HepG2 (cell line): ENCODE results near the gene PREX1. TPM values are rescaled to one million over a fixed set of nuclear protein-coding genes. Genes with fewer than 3 reads are reported as not detected.

Experiments
- ATAC-seq: fragments of 200-7000 bp; cut with Tn5 transposase; 3 replicates; pipeline ENCODE4 v1.9.1; 2020; ENCODE audit warnings: mild to moderate bottlenecking, moderate library complexity
- BruUV-seq: library from RNA; stranded (reverse); fragments of 400-500 nt; replicated peaks from 2 replicates; lab custom pipeline; 2021; lab: Mats Ljungman, UMichigan
- CTCF ChIA-PET: fragments of 300-600 bp; formaldehyde crosslinking; extraction: SDS; loops from one replicate; lab custom pipeline; 2021; ENCODE audit warnings: low total read pairs, inconsistent platforms, low intra/inter-chr PET ratio; lab: Yijun Ruan, JAX
- POLR2A ChIA-PET: fragments of 350-600 bp; sonication (Branson Sonifier 250); formaldehyde crosslinking; loops from one replicate; lab custom pipeline; 2020; ENCODE audit warnings: antibody characterized with exemption, inconsistent platforms; lab: Yijun Ruan, JAX
- DNase-seq: peaks from one replicate; pipeline ENCODE4 v3.0.0-alpha.2; 2015; ENCODE audit warnings: low spot score
- FAIRE-seq: peaks from 3 replicates; lab custom pipeline; 2011; peaks lifted over from hg19 to GRCh38; lab: Jason Lieb, UNC
- H2AFZ ChIP-seq: one replicate; pipeline ENCODE4 v1.6.1; 2011; ENCODE audit warnings: low read length, inconsistent platforms
- H3K27ac ChIP-seq: fragments of 300-600 bp; 3 replicates; pipeline ENCODE4 v1.8.0; 2011; ENCODE audit warnings: mixed run types, mild to moderate bottlenecking, mixed read lengths, low read length, inconsistent platforms; ENCODE audit not compliant: insufficient read depth; ENCODE audit errors: extremely low read length
- H3K27me3 ChIP-seq, 2 experiments: fragments of 200-600 bp in 1 of 2; 2 replicates in 1 of 2; 3 replicates in 1 of 2; pipeline versions ENCODE4 v1.6.0 to v1.8.0; 2011; ENCODE audit warnings: low read length in 2 of 2, mild to moderate bottlenecking in 2 of 2, moderate library complexity in 2 of 2, inconsistent platforms in 1 of 2; ENCODE audit not compliant: insufficient read depth in 2 of 2, control insufficient read depth in 1 of 2
- H3K36me3 ChIP-seq, 2 experiments: fragments of 200-600 bp in 1 of 2; replicated peaks in 1 of 2; 2 replicates in 1 of 2; 3 replicates in 1 of 2; pipeline versions ENCODE4 v1.5.1 to v1.8.0; 2011; ENCODE audit warnings: low read length in 2 of 2, inconsistent platforms in 1 of 2; ENCODE audit not compliant: insufficient read depth in 2 of 2, control insufficient read depth in 1 of 2
- H3K4me1 ChIP-seq: 2 replicates; pipeline ENCODE4 v1.5.1; 2012; ENCODE audit warnings: low read length, inconsistent platforms; ENCODE audit not compliant: insufficient read depth
- H3K4me2 ChIP-seq: 2 replicates; pipeline ENCODE4 v1.6.0; 2011; ENCODE audit warnings: low read depth, low read length, inconsistent platforms
- H3K4me3 ChIP-seq, 3 experiments: fragments of 200-600 bp in 1 of 3; sonication (generic), shearing (Covaris generic) in 1 of 3; replicated peaks in 1 of 3; 2 replicates each; pipeline ENCODE4 v1.5.1; 2011 to 2016; ENCODE audit warnings: low read length in 3 of 3, inconsistent platforms in 2 of 3, low read depth in 2 of 3, mild to moderate bottlenecking in 2 of 3, control low read depth in 1 of 3, mixed read lengths in 1 of 3; ENCODE audit not compliant: insufficient read depth in 1 of 3
- H3K79me2 ChIP-seq: one replicate; pipeline ENCODE4 v1.6.1; 2011; ENCODE audit warnings: low read length, inconsistent platforms; ENCODE audit not compliant: insufficient read depth
- H3K9ac ChIP-seq: 2 replicates; pipeline ENCODE4 v1.6.0; 2011; ENCODE audit warnings: mild to moderate bottlenecking, low read depth, low read length, inconsistent platforms; ENCODE audit not compliant: insufficient read depth
- H3K9me3 ChIP-seq: 2 replicates; pipeline ENCODE4 v1.5.1; 2012; ENCODE audit warnings: mild to moderate bottlenecking, low read length
- H4K20me1 ChIP-seq: 2 replicates; pipeline ENCODE4 v1.6.0; 2011; ENCODE audit warnings: inconsistent platforms, mild to moderate bottlenecking, low read length, moderate library complexity; ENCODE audit not compliant: insufficient read depth
- MLXIP ChIP-seq: sonication (generic); formaldehyde crosslinking; IDR thresholded peaks from 2 replicates; pipeline ENCODE4 v1.9.0; 2021; ENCODE audit warnings: missing genetic modification reagents, borderline replicate concordance
- MNT ChIP-seq: fragments of 450-650 bp; IDR thresholded peaks from 2 replicates; pipeline ENCODE4 v1.6.1; 2016
- MXD4 ChIP-seq: IDR thresholded peaks from 2 replicates; pipeline ENCODE4 v1.6.1; 2016; ENCODE audit warnings: mild to moderate bottlenecking, missing biosample characterization, missing genetic modification reagents
- NBN ChIP-seq: fragments of 450-650 bp; conservative IDR thresholded peaks from 2 replicates; pipeline ENCODE4 v1.6.1; 2017
- NFYC ChIP-seq: IDR thresholded peaks from 2 replicates; pipeline ENCODE4 v1.6.1; 2016; ENCODE audit warnings: missing genetic modification reagents, missing compliant biosample characterization
- NPAS2 ChIP-seq: sonication (generic); formaldehyde crosslinking; IDR thresholded peaks from 2 replicates; pipeline ENCODE4 v1.8.0; 2022; ENCODE audit warnings: mild to moderate bottlenecking, missing genetic modification reagents, borderline replicate concordance
- ZNF788 ChIP-seq: sonication (generic); formaldehyde crosslinking; IDR thresholded peaks from 2 replicates; pipeline ENCODE4 v1.5.0; 2020; ENCODE audit warnings: mild to moderate bottlenecking, missing genetic modification reagents, borderline replicate concordance
- WGBS: methylation state at CpG from one replicate; pipeline ENCODE4 v1.1.6; 2017; ENCODE audit warnings: low lambda C conversion rate; 5-methylcytosine and 5-hydroxymethylcytosine counted together
- in situ Hi-C: cut with HindIII; loops from 2 replicates; pipeline ENCODE4 v1.10.0; 2017; ENCODE audit warnings: low pct_unique_long_range_greater_than_20kb; ENCODE audit not compliant: extremely low pct_ligation_motif_present
- intact Hi-C: fragments of 100-400 bp; cut with micrococcal nuclease; formaldehyde crosslinking; loops from one replicate; pipeline ENCODE4 v1.10.0; 2022; ENCODE audit not compliant: unreplicated experiment
- polyA plus RNA-seq, 8 experiments: library from polyadenylated mRNA; depleted of rRNA in 3 of 8; stranded (reverse) in 7 of 8; unstranded in 1 of 8; fragments of >200 nt; fragmentation: Illumina TruSeq in 4 of 8; extraction: Trizol in 4 of 8; gene quantifications; 2 replicates each; pipeline versions ENCODE4 v1.2.1 to v1.2.3, GENCODE V29; 2011 to 2016; ENCODE audit warnings: low read depth in 4 of 8, missing spikeins in 1 of 8, mixed read lengths in 1 of 8; ENCODE audit not compliant: insufficient read depth in 1 of 8
- total RNA-seq, 5 experiments: library from RNA; depleted of rRNA; stranded (reverse); fragments of >200 nt; fragmentation: Illumina TruSeq; extraction: Trizol; gene quantifications; 2 replicates each; pipeline ENCODE4 v1.2.3, GENCODE V29; 2016; ENCODE audit warnings: low read depth in 1 of 5

PREX1 gene
- total and polyA plus RNA-seq, 2 of the 13 experiments (the other 11 are each of a cell fraction or from before 2014, with no cell fraction given): 0.02 to 0.04 TPM

- H3K9me3 ChIP-seq: no peaks in the 10 kb centered on the region
- no peak overlapping the region for H3K4me2 ChIP-seq
- no peaks in the 10 kb centered on the region for H3K4me1 ChIP-seq
- in situ Hi-C loops (no loop called here), intact Hi-C loops (no loop called here)
- H3K9ac ChIP-seq: no peak overlapping the region
- no peak overlapping the region for H3K27ac ChIP-seq
- BruUV-seq: no TSS peak
- TF ChIP-seq MLXIP (CRISPR knock-in tag) (no peak), ZNF788 (CRISPR knock-in tag) (no peak), MNT (no peak), NPAS2 (CRISPR knock-in tag) (no peak), MXD4 (CRISPR knock-in tag) (no peak), NFYC (CRISPR knock-in tag) (peak; percentile 37; the same call in 1 of the 2 replicates), NBN (no peak)
- WGBS: 0% methylated on average over 1 of the region's 1 CpG
- FAIRE-seq (no peak), DNase-seq (no peak), ATAC-seq (no peak)
- ChIA-PET CTCF (no interaction called here), POLR2A (no interaction called here)
- peaks cover 4 to 27% of the 10 kb centered on the region in 2 experiments; a peak in 2 of 5 replicates for H3K27me3 ChIP-seq
- no peak overlapping the region for H2AFZ ChIP-seq
- H3K4me3 ChIP-seq: no peak overlapping the region
- H3K36me3 ChIP-seq: no peaks in the 10 kb centered on the region
- H4K20me1 ChIP-seq: no peaks in the 10 kb centered on the region
- H3K79me2 ChIP-seq: no peaks in the 10 kb centered on the region
These were observed 253.4 kb downstream of the PREX1 start for GRCh38 chr20:48574383-48574782.

Other genes with a start within 250 kb of the PREX1 start
- 60.8 and 89.4 TPM in 2 replicates for gene ARFGEF2, start 93.7 kb upstream of the PREX1 start, total RNA-seq (2016; rRNA removed; fragmentation: Illumina TruSeq; extraction: Trizol)
- gene ARFGEF2, start 93.7 kb upstream of the PREX1 start, polyA plus RNA-seq (2011; rRNA removed): 44.0 and 44.6 TPM in 2 replicates
- 258 and 449 TPM in 2 replicates for gene CSE1L, start 218.3 kb upstream of the PREX1 start, total RNA-seq (2016; rRNA removed; fragmentation: Illumina TruSeq; extraction: Trizol)
- gene CSE1L, start 218.3 kb upstream of the PREX1 start, polyA plus RNA-seq (2011; rRNA removed): 37.1 and 56.9 TPM in 2 replicates